Embryonic facial prominence (tissue), 1 donor: Measurements from ENCODE around the gene TRAF1.
A peak's percentile ranks its signal among the peaks of the same experiment; 100 is the strongest.

ENCODE experiments used
- DNase-seq: peaks from one replicate; pipeline ENCODE4 v3.0.0-alpha.2; 2016; ENCODE audit errors: extremely low spot score

The TRAF1 gene

GRCh38 chr9:120941046-120941770, 14.6 kb upstream of the TRAF1 start:
- no peak for DNase-seq

DNA sequence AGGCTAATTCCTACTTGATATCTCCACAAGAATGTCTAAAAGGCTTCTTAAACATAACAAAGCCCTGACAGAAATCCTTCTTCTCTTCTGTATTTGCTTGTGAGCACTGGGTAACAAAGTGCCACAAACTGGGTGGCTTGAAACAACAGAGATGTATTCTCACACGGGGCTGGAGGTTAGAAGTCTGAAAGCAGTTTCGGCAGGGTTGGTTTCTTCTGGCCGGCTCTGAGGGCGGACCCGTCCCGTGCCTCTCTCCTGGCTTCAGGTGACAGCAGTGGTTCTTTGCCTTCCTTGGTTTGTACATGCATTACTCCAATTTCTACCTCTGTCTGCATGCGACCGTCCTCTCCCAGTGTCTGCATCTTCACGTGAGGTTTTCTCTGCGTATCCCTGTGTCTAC, 14.0 kb upstream of the TRAF1 start:
- DNase-seq: no peak

DNA sequence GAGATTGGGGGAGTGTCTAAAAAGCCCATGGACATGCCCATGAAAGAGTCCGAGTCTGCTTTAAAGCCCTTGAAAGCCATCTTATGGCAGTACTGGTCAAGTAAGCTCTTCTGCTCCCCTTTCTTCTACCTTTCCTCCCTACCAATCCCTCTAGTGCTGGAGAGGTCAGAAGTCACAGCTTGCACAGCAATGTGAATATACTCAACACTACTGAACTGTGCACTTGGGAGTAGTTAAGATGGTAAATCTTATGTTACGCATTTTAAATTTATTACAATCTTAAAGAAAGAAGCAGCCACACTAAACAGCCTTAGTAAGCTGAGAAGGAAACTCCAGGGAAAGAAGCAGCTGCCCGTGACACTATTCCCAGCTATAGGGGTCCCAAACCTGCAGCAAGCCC, 12.3 kb upstream of the TRAF1 start:
- DNase-seq: no peak

DNA sequence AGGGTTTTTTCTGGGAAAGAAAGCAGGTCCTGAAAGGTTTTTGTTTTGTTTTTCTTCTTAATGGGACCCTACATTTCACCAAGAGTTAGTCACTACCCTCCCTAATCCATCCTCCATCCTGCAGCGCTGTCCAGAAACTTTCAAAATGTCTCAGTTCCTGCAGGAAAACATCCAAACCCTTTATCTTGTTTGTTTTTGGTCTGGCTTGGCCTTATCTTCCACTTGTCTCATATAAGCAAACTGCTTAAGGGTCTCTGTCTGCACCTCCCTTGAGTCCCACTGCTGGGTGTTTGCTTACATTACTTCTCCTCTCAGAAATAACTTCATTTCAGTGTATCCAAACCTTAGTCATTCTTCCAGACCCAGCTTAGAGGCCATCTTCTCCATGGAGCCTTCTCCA, 11.0 kb upstream of the TRAF1 start:
- DNase-seq: no peak

- DNase-seq: no peak
Measured at GRCh38 chr9:120937127-120937526, 10.5 kb upstream of the TRAF1 start.

GRCh38 chr9:120936764-120937122, 10.1 kb upstream of the TRAF1 start:
- DNase-seq: no peak

DNA sequence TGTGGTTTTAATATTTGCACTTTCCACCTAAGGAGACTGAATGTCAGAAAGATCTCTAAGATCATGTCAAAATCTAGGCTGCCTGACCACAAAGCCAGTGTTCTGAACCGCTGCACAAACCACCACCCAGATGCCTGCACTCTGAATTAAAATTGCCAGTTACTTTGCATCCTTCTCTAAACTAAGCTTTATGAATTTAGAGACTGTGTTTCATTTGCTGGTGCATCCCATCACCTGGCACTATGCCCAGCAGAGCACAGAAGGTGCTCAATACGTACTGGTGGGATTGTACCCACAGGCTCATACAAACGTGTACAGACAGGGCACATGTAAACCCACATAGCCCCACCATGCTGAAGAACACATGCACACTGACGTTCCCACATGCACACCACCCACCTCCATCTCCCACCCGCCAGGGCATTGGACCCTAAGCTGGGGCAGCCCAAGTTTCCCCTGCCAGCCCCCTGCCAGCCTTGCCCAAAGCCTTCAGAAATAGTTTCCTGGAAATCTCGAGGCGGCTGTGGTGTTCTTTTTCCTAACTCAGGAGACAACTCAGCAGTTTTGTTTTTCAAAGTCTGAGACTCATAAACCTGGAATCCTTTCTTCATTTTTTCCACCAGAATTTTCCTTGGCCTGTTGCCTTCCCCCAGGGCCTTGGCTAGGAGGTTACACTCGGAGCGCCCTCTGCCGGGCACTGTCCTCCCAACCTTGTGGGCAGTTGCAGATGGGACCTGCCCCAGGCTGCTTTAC, 9.6 kb upstream of the TRAF1 start:
- DNase-seq: peak; percentile 76

DNA sequence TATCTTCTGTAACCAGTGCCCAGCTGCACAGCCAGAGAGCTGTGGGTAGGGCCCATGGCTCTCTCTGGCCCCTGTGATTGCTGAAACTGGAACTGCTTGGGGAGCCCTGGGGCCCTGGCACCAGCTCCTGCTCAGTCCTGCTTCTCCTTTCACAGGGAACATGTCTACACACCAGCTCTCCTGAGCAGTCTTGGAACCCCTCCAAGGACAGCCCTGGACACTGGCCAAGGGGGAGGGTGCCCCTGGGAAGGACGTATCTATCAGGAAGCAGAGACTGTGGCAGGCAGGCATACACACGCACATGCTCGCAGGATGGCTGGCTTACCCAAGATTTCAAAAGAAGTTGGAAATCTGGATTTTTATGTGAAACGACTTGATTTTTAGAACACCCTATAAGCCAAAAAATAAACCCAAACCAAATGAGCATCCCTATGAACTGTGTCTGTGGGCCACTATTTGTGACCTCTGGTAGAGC, 8.8 kb upstream of the TRAF1 start:
- DNase-seq: peak; percentile 70

- no peak for DNase-seq
Measured at GRCh38 chr9:120934281-120934680, 7.7 kb upstream of the TRAF1 start.

DNA sequence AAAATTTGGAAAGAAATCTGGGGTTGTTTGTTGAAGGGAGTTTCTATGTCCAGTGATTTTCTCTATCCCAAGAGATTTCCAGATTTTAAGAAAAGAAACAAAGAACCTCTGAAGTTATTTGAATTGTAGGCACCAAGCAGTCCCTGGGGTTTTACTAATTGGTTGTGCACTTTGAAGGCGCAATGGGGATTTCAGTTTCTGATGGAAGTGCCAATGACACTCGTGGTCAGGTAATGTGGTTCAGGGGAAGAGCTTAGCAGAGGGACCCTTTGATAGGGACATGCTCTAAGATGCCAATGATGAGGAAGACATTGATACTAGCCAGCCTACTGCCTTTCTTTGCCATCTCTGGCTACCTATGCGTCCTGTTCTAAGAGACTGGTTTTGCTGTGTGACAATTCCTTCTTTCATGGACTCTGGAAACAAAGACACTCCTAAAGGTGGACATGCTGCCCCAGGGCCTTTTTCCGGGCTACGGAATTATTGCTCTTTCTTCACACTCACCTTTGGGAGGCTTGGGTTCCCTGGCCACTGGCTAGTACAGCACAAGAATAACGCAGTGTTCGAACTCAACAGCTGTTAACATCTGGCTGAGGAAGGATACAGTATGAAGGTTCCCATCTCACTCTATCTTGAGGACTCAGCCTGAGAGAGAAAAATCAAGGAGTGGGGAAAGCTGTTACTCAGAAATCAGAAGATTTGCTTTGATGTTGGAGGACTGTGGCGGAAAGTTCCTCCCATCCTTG, 6.9 kb upstream of the TRAF1 start:
- no peak for DNase-seq

- DNase-seq: no peak
Measured at GRCh38 chr9:120932086-120932823, 5.7 kb upstream of the TRAF1 start.

- DNase-seq: no peak
Measured at GRCh38 chr9:120931231-120932085, 4.9 kb upstream of the TRAF1 start.

GRCh38 chr9:120929229-120929791, 2.7 kb upstream of the TRAF1 start:
- DNase-seq: no peak

- no peak for DNase-seq
Measured at GRCh38 chr9:120928483-120929228, 2.1 kb upstream of the TRAF1 start.

GRCh38 chr9:120928015-120928482, 1.5 kb upstream of the TRAF1 start:
- no peak for DNase-seq

- DNase-seq: no peak
Measured at GRCh38 chr9:120927269-120928014, 846 bp upstream of the TRAF1 start.

DNA sequence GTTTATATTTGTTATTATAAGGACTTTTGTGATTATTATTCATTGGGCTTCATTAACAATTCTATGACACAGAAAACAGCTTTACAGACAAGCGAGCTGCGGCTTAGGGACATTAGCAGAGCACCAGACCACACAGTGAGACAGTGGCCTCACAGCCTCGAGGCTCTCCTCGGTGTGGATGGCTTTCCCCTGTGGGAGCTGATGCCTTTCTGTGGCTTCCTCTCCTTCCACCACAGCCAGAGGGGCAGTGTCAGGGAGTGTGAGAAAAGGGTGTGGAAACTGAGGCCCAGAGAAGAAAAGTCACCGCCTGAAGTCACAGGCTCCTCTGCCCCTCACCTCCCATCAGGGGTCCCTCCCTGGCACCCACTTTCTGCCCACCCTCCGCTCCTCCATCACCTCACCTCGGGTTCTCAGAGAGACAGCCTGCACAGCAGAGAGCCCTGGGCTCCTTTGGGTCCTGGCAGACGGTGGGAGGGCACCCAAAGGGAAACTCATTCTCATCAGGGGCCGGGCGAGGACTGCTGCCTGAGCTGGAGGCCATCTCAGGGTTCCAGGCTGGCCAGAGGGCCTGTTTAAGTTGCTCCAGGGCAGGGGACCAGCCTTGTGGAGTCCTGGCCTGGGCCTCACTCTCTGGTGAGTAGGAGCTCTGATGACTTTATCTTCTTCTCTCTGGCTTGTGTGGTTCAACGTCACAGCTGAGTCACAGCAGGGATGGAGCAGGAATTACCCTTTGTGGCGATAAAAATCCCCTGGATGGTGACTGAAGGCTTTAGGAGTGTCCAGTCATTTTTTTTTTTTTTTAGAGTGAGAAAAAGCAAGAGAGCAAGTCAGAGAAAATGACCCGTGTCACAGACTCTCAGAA, 830 bp downstream of the TRAF1 start:
- DNase-seq: no peak
